Hepatocyte (in vitro differentiated cells): Measurements from ENCODE around the gene DNAJC1. TPM values are rescaled to one million over a fixed set of nuclear protein-coding genes. Genes with fewer than 3 reads are reported as not detected.

ENCODE experiments used
- DNase-seq: peaks from one replicate; pipeline ENCODE4 v3.0.0-alpha.2; 2016; ENCODE audit warnings: low spot score
- H2AFZ ChIP-seq: fragments of 200-600 bp; sonication (generic); 2 replicates; pipeline ENCODE4 v1.6.0; 2016; ENCODE audit warnings: antibody characterized with exemption, mild to moderate bottlenecking
- H3K27ac ChIP-seq: fragments of 200-600 bp; sonication (generic); 2 replicates; pipeline ENCODE4 v1.5.1; 2016; ENCODE audit warnings: mild to moderate bottlenecking
- H3K27me3 ChIP-seq: fragments of 200-600 bp; sonication (generic); 2 replicates; pipeline ENCODE4 v1.6.1; 2016
- H3K36me3 ChIP-seq: fragments of 200-600 bp; sonication (generic); replicated peaks from 2 replicates; pipeline ENCODE4 v1.5.1; 2016; ENCODE audit warnings: low read depth; ENCODE audit not compliant: insufficient read depth
- H3K4me1 ChIP-seq: fragments of 200-600 bp; sonication (generic); 2 replicates; pipeline ENCODE4 v1.5.1; 2016; ENCODE audit warnings: mild to moderate bottlenecking, moderate library complexity; ENCODE audit not compliant: insufficient read depth
- H3K4me2 ChIP-seq: fragments of 200-600 bp; sonication (generic); 2 replicates; pipeline ENCODE4 v1.6.0; 2016
- H3K4me3 ChIP-seq: fragments of 200-600 bp; sonication (generic); 2 replicates; pipeline ENCODE4 v1.5.1; 2016; ENCODE audit warnings: mild to moderate bottlenecking
- H3K79me2 ChIP-seq: fragments of 200-600 bp; sonication (generic); 2 replicates; pipeline ENCODE4 v1.6.0; 2017; ENCODE audit warnings: mild to moderate bottlenecking
- H3K9me2 ChIP-seq: fragments of 200-600 bp; sonication (generic); replicated peaks from 2 replicates; pipeline ENCODE4 v1.6.0; 2017; ENCODE audit warnings: mild to moderate bottlenecking; ENCODE audit not compliant: insufficient read depth
- H3K9me3 ChIP-seq: fragments of 200-600 bp; sonication (generic); 2 replicates; pipeline ENCODE4 v1.5.1; 2016; ENCODE audit warnings: low read depth, mild to moderate bottlenecking
- H4K20me1 ChIP-seq: fragments of 200-600 bp; sonication (generic); 2 replicates; pipeline ENCODE4 v1.6.0; 2016; ENCODE audit warnings: mild to moderate bottlenecking; ENCODE audit not compliant: insufficient read depth, poor library complexity, severe bottlenecking
- EZH2 ChIP-seq: fragments of 200-600 bp; sonication (generic); IDR thresholded peaks from 2 replicates; pipeline ENCODE4 v1.6.1; 2016; ENCODE audit warnings: antibody characterized with exemption, mild to moderate bottlenecking, borderline replicate concordance
- EZH2phosphoT487 ChIP-seq: fragments of 200-600 bp; sonication (generic); IDR thresholded peaks from one replicate; pipeline ENCODE4 v1.6.1; 2018; ENCODE audit warnings: antibody characterized with exemption, mild to moderate bottlenecking, low read depth, moderate library complexity; ENCODE audit not compliant: unreplicated experiment, severe bottlenecking
- WGBS: methylation state at CpG from one replicate; pipeline ENCODE4 v1.1.6; 2016; ENCODE audit warnings: low lambda C conversion rate; ENCODE audit errors: missing lambda C conversion rate; 5-methylcytosine and 5-hydroxymethylcytosine counted together
- polyA plus RNA-seq: library from polyadenylated mRNA; unstranded; fragments of >200 nt; fragmentation: Nextera tagmentation; extraction: Ambion mirVana; gene quantifications from 2 replicates; pipeline ENCODE4 v1.2.1, GENCODE V29; 2016
- total RNA-seq: library from RNA; depleted of rRNA; stranded (reverse); fragments of >200 nt; gene quantifications from 2 replicates; pipeline ENCODE4 v1.2.3, GENCODE V29; 2014
- TF ChIP-seq, protein P1 (sequence below): fragments of 200-600 bp; sonication (generic); IDR thresholded peaks from 2 replicates; pipeline ENCODE4 v1.5.1; 2016; ENCODE audit warnings: antibody characterized with exemption, mild to moderate bottlenecking; ENCODE audit not compliant: poor library complexity

The DNAJC1 gene
- total and polyA plus RNA-seq, 2 experiments from 2014 or later = 64.6 to 91.7 TPM

DNA sequence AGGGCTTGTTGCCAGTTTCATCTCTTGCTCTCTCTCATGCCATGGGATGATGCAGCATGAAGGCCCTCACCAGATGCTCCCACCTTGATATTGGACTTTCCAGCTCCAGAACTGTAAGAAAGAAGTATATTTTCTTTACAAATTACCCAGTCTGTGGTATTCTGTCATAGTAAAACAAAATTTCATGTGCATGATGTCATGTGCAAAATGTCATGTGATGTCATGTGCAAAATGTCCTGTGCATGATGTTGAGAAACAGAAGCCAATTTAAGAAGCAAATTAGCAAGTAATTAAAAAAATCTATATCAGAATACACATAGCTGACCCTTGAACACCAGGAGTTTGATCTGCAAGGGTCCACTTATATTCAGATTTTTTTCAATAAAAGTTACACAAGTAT lies 56.6 kb downstream of the DNAJC1 start:
- Histone ChIP-seq H3K4me3 (no peak overlapping the region), H3K27me3 (no peaks in the 10 kb centered on the region), H3K9me2 (no peaks in the 10 kb centered on the region), H4K20me1 (no peaks in the 10 kb centered on the region), H3K4me2 (no peak overlapping the region), H3K27ac (no peak overlapping the region), H2AFZ (no peak overlapping the region), H3K4me1 (no peaks in the 10 kb centered on the region), H3K36me3 (no peaks in the 10 kb centered on the region), H3K79me2 (peaks cover 9% of the 10 kb centered on the region), H3K9me3 (no peaks in the 10 kb centered on the region)
- no peak for TF ChIP-seq EZH2phosphoT487
- no peak for TF ChIP-seq EZH2
- TF ChIP-seq, protein P1, sequence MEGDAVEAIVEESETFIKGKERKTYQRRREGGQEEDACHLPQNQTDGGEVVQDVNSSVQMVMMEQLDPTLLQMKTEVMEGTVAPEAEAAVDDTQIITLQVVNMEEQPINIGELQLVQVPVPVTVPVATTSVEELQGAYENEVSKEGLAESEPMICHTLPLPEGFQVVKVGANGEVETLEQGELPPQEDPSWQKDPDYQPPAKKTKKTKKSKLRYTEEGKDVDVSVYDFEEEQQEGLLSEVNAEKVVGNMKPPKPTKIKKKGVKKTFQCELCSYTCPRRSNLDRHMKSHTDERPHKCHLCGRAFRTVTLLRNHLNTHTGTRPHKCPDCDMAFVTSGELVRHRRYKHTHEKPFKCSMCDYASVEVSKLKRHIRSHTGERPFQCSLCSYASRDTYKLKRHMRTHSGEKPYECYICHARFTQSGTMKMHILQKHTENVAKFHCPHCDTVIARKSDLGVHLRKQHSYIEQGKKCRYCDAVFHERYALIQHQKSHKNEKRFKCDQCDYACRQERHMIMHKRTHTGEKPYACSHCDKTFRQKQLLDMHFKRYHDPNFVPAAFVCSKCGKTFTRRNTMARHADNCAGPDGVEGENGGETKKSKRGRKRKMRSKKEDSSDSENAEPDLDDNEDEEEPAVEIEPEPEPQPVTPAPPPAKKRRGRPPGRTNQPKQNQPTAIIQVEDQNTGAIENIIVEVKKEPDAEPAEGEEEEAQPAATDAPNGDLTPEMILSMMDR = no peak
- DNase-seq = no peak

- no peaks in the 10 kb centered on the region for H3K27me3 ChIP-seq
- no peaks in the 10 kb centered on the region for H3K9me2 ChIP-seq
- no peak overlapping the region for H2AFZ ChIP-seq
- H3K9me3 ChIP-seq = no peaks in the 10 kb centered on the region
- H3K36me3 ChIP-seq = no peaks in the 10 kb centered on the region
- DNase-seq = no peak
- no peaks in the 10 kb centered on the region for H4K20me1 ChIP-seq
- H3K79me2 ChIP-seq = peaks cover 12% of the 10 kb centered on the region
- no peak overlapping the region for H3K4me3 ChIP-seq
- H3K4me2 ChIP-seq = no peak overlapping the region
- no peaks in the 10 kb centered on the region for H3K4me1 ChIP-seq
- WGBS = 63% methylated on average over 2 of the region's 2 CpGs
- TF ChIP-seq EZH2phosphoT487 (no peak), EZH2 (no peak)
- TF ChIP-seq, protein P1 = no peak
- no peak overlapping the region for H3K27ac ChIP-seq
Observed at GRCh38 chr10:21944727-21945386, 58.7 kb downstream of the DNAJC1 start.

DNA sequence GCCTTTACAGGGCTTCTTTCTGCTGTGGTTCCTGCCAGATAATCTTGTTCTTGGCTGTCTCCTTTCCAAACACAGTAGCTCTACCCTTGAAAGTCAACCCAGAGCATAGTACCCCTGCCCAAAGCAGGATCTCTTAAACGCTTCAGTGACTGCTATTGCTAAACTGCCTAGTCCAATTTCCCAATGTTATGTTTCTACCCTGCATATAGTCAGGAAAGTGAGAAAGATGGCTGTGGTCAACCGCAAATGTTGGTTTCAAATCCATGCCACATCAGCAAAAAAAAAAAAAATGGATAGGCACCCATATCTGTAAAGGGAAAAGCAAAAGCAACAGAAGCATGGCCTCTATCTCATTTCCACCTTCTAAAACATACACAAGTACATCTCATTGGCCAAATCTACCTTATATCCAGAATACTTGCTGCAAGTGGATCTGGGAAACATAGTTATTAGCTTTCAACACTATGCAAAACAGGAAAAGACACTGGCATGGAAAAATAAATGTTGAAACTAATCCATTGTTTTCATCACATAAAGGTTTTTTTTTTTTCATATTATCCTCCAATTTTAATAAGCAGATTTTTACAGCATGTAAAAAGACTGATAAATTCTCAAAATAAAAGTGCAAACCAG lies 59.8 kb downstream of the DNAJC1 start:
- no peaks in the 10 kb centered on the region for H3K9me3 ChIP-seq
- H4K20me1 ChIP-seq = no peaks in the 10 kb centered on the region
- H3K36me3 ChIP-seq = no peaks in the 10 kb centered on the region
- TF ChIP-seq EZH2 (no peak), EZH2phosphoT487 (no peak)
- TF ChIP-seq, protein P1 = no peak
- H3K4me3 ChIP-seq = no peak overlapping the region
- WGBS = 89% methylated on average over 2 of the region's 2 CpGs
- H3K27ac ChIP-seq = no peak overlapping the region
- no peaks in the 10 kb centered on the region for H3K9me2 ChIP-seq
- no peak overlapping the region for H2AFZ ChIP-seq
- DNase-seq = no peak
- peaks cover 16% of the 10 kb centered on the region for H3K79me2 ChIP-seq
- no peaks in the 10 kb centered on the region for H3K4me1 ChIP-seq
- no peak overlapping the region for H3K4me2 ChIP-seq
- H3K27me3 ChIP-seq = no peaks in the 10 kb centered on the region
